ENCODE measurements around the gene CNTNAP2.

DNA sequence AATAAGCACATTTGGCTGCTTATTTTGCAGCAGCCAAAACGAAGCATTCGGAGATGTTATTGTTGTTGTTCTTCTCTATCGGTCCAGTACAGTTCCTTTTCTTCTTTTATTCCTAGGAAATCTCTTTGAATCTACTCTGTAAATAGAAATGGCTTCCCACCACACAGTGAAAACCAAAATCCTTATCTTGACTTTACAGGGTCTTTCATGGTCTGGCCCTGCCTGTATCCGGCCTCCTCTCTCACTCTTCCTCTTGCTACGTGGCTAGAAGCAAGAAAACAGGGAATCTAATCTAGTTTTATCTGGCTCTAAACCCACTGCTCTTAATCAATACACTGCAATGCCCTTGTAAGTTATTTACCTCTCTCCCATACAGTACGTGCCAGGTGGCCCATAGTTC lies 1547.9 kb downstream of the CNTNAP2 start:
- no peak for TF ChIP-seq E2F1 (CRISPR knock-in tag; IDR thresholded peaks at IDR 0.05)
- no peak for TF ChIP-seq JUN (IDR thresholded peaks at IDR 0.05; ENCODE audit: borderline replicate concordance, low read depth, low read length)
- no peak for TF ChIP-seq JUN (CRISPR knock-in tag; IDR thresholded peaks at IDR 0.05; ENCODE audit: borderline replicate concordance)
- TF ChIP-seq SUPT5H (IDR thresholded peaks at IDR 0.05): no peak
- no peak for TF ChIP-seq FOXA3 (CRISPR knock-in tag; conservative IDR thresholded peaks at IDR 0.05 in 1 of 2, IDR thresholded peaks at IDR 0.05 in 1 of 2)
- TF ChIP-seq MXI1 (IDR thresholded peaks at IDR 0.05; ENCODE audit: low read depth, low read length): no peak
- no peak for TF ChIP-seq CTCF (IDR thresholded peaks at IDR 0.05 in 2 of 3, conservative IDR thresholded peaks at IDR 0.05 in 1 of 3; ENCODE audit: insufficient read depth in 2 of 3, low read depth in 1 of 3, low read length in 3 of 3)
- TF ChIP-seq POLR2A (conservative IDR thresholded peaks at IDR 0.05): no peak
- TF ChIP-seq, protein P1, sequence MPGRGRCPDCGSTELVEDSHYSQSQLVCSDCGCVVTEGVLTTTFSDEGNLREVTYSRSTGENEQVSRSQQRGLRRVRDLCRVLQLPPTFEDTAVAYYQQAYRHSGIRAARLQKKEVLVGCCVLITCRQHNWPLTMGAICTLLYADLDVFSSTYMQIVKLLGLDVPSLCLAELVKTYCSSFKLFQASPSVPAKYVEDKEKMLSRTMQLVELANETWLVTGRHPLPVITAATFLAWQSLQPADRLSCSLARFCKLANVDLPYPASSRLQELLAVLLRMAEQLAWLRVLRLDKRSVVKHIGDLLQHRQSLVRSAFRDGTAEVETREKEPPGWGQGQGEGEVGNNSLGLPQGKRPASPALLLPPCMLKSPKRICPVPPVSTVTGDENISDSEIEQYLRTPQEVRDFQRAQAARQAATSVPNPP (IDR thresholded peaks at IDR 0.05; ENCODE audit: borderline replicate concordance, insufficient read depth, insufficient read length): no peak
